GM13976 (cell line): ENCODE measurements around the gene CLIC1.

Experiments
- DNase-seq: peaks from one replicate; pipeline ENCODE4 v3.0.0; 2012; ENCODE audit warnings: low spot score
- CTCF ChIP-seq: IDR thresholded peaks from 2 replicates; pipeline ENCODE4 v1.5.1; 2012; ENCODE audit warnings: borderline replicate concordance, mild to moderate bottlenecking; ENCODE audit not compliant: insufficient read depth; ENCODE audit errors: extremely low read depth, missing control alignments, control extremely low read depth
- in situ Hi-C: fragments of 300-500 bp; cut with MboI; formaldehyde crosslinking; loops from one replicate; pipeline ENCODE4 v1.12.0; 2022; ENCODE audit warnings: low sequenced_read_pairs, mixed read lengths, inconsistent platforms; ENCODE audit not compliant: unreplicated experiment

The CLIC1 gene

GRCh38 chr6:31692353-31692752 lies 44.0 kb downstream of the CLIC1 start:
- no peak for TF ChIP-seq CTCF
- DNase-seq = no peak
- in situ Hi-C loops = no loop called here

- TF ChIP-seq CTCF = no peak
- DNase-seq = no peak
- in situ Hi-C loops = no loop called here
Observed at GRCh38 chr6:31691564-31692108, 44.7 kb downstream of the CLIC1 start.

- no peak for DNase-seq
- in situ Hi-C loops = no loop called here
- TF ChIP-seq CTCF = no peak
Observed at GRCh38 chr6:31691078-31691463, 45.3 kb downstream of the CLIC1 start.

- DNase-seq = peak; percentile 29
- in situ Hi-C loops = no loop called here
- TF ChIP-seq CTCF = no peak
Observed at GRCh38 chr6:31690231-31691077, 45.9 kb downstream of the CLIC1 start.

GRCh38 chr6:31689249-31690110 lies 46.9 kb downstream of the CLIC1 start:
- peak; percentile 29 for TF ChIP-seq CTCF
- peak; percentile 46 for DNase-seq
- in situ Hi-C loops = loop anchor here (10.0 kb wide), 1 partner anchor 265 kb away; the partner anchor contains the start of genes NELFE and SKIC2
